Stimulated activated naive CD8-positive, alpha-beta T cell treated with anti-CD3 and anti-CD28 coated beads, Interleukin-15, amount 100 ng/mL, for 72 hours (primary cell): ENCODE measurements around the gene OR5T3.
"Not testable (repeated sequence)": the region's sequence is repeated elsewhere in the genome, so short reads cannot be mapped to it uniquely, and the experiment has no call there.

Experiments used
- ATAC-seq: fragments of 150-1000 bp; cut with Tn5 transposase; 2 replicates; pipeline ENCODE4 v1.10.0; 2021; ENCODE audit warnings: mild to moderate bottlenecking, moderate library complexity
- DNase-seq, 2 donors: peaks; one replicate each; pipeline ENCODE4 v3.0.0; 2021 to 2022
- H3K27ac Mint-ChIP-seq, 2 donors: one replicate each; pipeline ENCODE4 v1.8.0; 2022; ENCODE audit warnings: mild to moderate bottlenecking in 2 of 2, mixed read lengths in 2 of 2, moderate library complexity in 2 of 2
- H3K27me3 Mint-ChIP-seq: one replicate; pipeline ENCODE4 v1.8.0; 2022; ENCODE audit warnings: mixed read lengths
- H3K4me1 Mint-ChIP-seq: one replicate; pipeline ENCODE4 v1.8.0; 2022; ENCODE audit warnings: mild to moderate bottlenecking, mixed read lengths
- H3K4me3 Mint-ChIP-seq, 2 donors: one replicate each; pipeline ENCODE4 v1.8.0; 2022; ENCODE audit warnings: mild to moderate bottlenecking in 2 of 2, mixed read lengths in 2 of 2, moderate library complexity in 1 of 2
- H3K9me3 Mint-ChIP-seq, 2 donors: one replicate each; pipeline ENCODE4 v1.8.0; 2022; ENCODE audit warnings: mixed read lengths in 2 of 2

The OR5T3 gene

DNA sequence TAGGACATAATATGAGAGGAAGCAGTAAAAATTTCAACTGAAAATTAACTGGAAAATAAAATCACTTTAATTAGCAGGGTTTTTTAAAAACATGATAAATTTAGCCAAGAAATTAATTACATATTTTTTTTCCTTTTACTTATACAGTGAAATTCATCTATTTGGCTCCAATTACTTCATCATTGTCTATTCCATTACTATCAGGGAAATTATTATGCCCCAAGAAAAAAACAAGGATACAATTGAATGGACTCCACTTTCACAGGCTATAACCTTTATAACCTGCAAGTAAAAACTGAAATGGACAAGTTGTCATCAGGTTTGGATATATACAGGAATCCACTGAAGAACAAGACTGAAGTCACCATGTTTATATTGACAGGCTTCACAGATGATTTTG lies at the start of gene OR5T3:
TSS of gene OR5T3 (plus strand) at position 301 of the 400 bp plus-strand sequence. CDS start at position 301, 0 bp downstream.
- no peak for DNase-seq
- no peak for ATAC-seq
- H3K27ac Mint-ChIP-seq, result no peak within 1 kb of the TSS
- H3K4me3 Mint-ChIP-seq, result no peak within 1 kb of the TSS
- H3K9me3 Mint-ChIP-seq, result peaks cover 0 to 12% of the 10 kb centered on the region in 2 donors
- H3K4me1 Mint-ChIP-seq, result no peaks in the 10 kb centered on the region
- H3K27me3 Mint-ChIP-seq, result no peaks in the 10 kb centered on the region

DNA sequence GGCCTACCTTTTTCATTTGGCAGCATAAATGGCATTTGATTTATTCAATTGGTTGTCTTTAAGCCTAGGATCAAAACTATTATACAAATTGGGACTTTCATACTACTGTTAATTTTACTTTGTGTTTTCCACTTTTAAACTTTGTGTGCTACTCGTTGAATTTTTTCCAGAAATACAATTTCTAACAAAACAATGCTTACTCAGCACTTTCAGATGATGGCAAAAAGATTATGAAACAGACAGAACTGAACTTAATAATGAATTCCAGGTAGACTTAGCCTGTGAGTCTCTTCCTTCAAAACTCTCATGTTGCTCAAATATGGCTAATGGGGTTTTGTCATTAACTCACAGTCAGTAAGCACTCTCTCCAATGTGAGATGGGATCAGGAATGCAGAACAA lies 44.3 kb upstream of the OR5T3 start:
- Mint-ChIP-seq H3K4me1 (no peaks in the 10 kb centered on the region), H3K27me3 (no peaks in the 10 kb centered on the region), H3K27ac (no peak overlapping the region), H3K4me3 (no peak overlapping the region), H3K9me3 (peaks cover 15 to 23% of the 10 kb centered on the region in 2 donors)
- ATAC-seq, result no peak
- DNase-seq, result no peak

DNA sequence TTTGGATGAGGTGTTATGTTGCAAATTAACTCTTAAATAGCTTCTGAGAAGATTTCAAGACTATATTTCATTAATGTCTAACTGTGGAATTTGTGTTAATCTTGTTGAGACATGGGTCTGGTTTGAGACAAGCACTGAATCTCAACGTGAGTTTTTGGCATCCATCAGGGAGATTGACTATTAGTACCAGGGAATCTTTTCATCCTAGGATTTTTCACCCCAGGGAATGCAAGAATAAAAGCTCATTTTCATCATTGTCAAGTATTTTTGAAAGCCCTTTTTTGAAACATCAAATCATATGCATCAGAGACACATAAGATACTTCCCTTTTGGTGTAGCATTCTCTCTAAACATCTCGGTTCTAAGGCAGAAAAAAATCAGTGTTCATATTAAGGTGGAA lies 37.5 kb upstream of the OR5T3 start:
- no peak for ATAC-seq
- no peak for DNase-seq
- Mint-ChIP-seq H3K4me3 (no peak overlapping the region), H3K4me1 (no peaks in the 10 kb centered on the region), H3K27me3 (no peaks in the 10 kb centered on the region), H3K9me3 (peaks cover 15 to 31% of the 10 kb centered on the region in 2 donors), H3K27ac (no peak overlapping the region)

DNA sequence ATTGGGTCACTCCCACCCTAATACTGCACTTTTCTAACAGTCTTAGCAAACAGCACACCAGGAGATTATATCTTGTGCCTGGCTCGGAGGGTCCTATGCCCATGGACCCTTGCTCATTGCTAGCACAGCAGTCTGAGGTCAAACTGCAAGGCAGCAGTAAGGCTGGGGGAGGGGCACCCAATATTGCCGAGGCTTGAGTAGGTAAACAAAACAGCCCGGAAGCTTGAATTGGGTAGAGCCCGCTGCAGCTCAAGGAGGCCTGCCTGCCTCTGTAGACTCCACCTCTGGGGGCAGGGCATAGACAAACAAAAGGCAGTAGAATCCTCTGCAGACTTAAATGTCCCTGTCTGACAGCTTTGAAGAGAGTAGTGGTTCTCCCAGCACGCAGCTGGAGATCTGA lies 32.3 kb upstream of the OR5T3 start:
- H3K27ac Mint-ChIP-seq, ATAC-seq, H3K4me1 Mint-ChIP-seq, H3K27me3 Mint-ChIP-seq, DNase-seq, H3K4me3 Mint-ChIP-seq: not testable (repeated sequence)
- H3K9me3 Mint-ChIP-seq, result peaks cover 15 to 30% of the 10 kb centered on the region in 2 donors

DNA sequence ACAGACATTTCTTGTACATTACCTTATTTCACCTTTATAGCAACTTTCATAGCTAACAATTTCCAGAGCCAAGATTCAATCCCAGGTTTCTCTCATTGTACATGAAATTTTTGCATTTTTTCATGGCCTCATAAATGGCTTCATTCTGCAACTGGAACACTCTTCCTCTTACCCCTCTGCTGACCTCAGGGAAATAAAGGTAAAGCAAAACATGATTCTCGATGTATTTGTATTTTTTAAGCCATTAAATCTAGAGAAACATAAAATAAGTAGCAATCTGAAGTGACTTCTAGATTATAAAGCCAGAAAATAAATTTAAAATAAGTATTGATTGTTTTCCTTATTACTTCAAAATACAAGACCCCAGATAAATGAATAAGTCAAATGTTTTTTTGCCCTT lies 17.9 kb upstream of the OR5T3 start, which contains the start of gene OR5T2:
TSS of gene OR5T2 (minus strand) at position 101 of the 400 bp plus-strand sequence. CDS start 1,193 bp downstream, outside the sequence.
- no peaks in the 10 kb centered on the region for H3K27me3 Mint-ChIP-seq

DNA sequence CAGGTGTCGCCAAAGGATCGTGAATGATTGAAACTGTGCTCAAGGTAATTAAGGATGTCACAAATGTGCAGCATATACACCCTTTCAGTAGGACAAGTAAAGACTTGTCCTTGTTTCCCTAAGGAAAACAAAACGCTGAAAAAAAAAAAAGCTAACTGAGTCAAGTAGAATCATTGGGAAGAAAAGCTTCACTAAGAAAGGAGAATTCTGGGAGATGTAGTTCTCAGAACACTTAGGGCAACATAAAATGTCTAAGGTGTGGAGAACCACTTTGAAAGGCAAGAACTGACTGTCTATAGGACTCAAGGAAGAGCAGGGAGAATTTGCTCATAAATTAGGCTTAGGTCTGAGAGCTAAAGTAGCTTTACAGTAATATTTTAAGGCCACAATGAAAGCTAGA lies 19.0 kb downstream of the OR5T3 start:
- H3K4me1 Mint-ChIP-seq, result no peaks in the 10 kb centered on the region
- ATAC-seq (no peak), DNase-seq (no peak)
- no peaks in the 10 kb centered on the region for H3K27me3 Mint-ChIP-seq
- H3K4me3 Mint-ChIP-seq, result no peak overlapping the region
- peaks cover 19 to 24% of the 10 kb centered on the region in 2 donors for H3K9me3 Mint-ChIP-seq
- no peak overlapping the region for H3K27ac Mint-ChIP-seq

More for the DNA sequence above, 17.9 kb upstream of the OR5T3 start, which contains the start of gene OR5T2:
- H3K4me1 Mint-ChIP-seq, result no peaks in the 10 kb centered on the region
- no peak for DNase-seq
- peaks cover 11 to 22% of the 10 kb centered on the region in 2 donors for H3K9me3 Mint-ChIP-seq
- ATAC-seq, result no peak
- no peak within 1 kb of the TSS for H3K4me3 Mint-ChIP-seq
- no peak within 1 kb of the TSS for H3K27ac Mint-ChIP-seq

DNA sequence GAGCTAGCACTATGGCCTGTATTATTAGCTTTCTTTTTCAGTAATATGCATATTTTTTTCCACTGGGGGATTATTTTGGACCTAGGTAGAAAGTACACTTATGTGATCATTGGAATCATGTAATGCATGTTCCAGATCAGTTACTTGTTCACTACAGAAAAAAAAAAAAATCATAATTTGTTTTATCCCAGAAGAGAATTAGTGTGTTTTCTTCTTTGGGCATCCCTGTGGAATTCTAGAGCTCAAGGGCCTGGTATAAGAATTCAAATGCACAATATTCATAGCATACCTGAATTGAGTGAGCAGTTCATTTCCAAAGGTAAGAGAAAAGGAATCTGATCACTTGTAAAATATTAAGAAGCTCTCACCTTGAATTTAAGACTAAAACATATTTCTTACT lies 21.8 kb downstream of the OR5T3 start, which contains the start of gene OR5T1:
TSS of gene OR5T1 (plus strand) at position 301 of the 400 bp plus-strand sequence. CDS start 1,485 bp downstream, outside the sequence.
- peaks cover 9 to 20% of the 10 kb centered on the region in 2 donors for H3K9me3 Mint-ChIP-seq
- no peaks in the 10 kb centered on the region for H3K27me3 Mint-ChIP-seq
- no peak within 1 kb of the TSS for H3K27ac Mint-ChIP-seq
- no peak within 1 kb of the TSS for H3K4me3 Mint-ChIP-seq
- H3K4me1 Mint-ChIP-seq, result no peaks in the 10 kb centered on the region
- ATAC-seq (no peak), DNase-seq (no peak)

DNA sequence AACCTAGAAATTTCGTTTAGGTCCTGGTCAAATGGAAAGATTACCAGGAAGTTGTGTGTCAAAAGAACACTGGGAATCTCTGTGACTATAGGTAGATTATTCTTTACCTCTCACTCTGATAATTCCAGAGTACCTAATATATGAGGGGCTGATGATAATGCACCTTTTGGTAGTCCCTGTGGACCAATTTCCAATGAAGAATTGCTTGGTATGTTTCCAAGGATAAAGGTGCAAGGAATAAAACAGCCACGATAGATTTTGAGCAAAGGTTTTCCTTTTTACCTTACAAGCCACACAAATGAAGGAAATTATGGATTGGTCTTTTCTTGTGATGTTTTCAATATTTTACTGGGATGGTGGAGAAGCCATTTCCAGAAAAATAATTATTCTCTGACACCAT lies 40.1 kb downstream of the OR5T3 start, which contains the start of gene OR8H1:
TSS of gene OR8H1 (minus strand) at position 101 of the 400 bp plus-strand sequence. CDS start 1,192 bp downstream, outside the sequence.
- no peaks in the 10 kb centered on the region for H3K27me3 Mint-ChIP-seq
- no peaks in the 10 kb centered on the region for H3K4me1 Mint-ChIP-seq
- peaks cover 13 to 16% of the 10 kb centered on the region in 2 donors for H3K9me3 Mint-ChIP-seq
- no peak for ATAC-seq
- DNase-seq, result no peak
- no peak within 1 kb of the TSS for H3K4me3 Mint-ChIP-seq
- H3K27ac Mint-ChIP-seq, result no peak within 1 kb of the TSS

DNA sequence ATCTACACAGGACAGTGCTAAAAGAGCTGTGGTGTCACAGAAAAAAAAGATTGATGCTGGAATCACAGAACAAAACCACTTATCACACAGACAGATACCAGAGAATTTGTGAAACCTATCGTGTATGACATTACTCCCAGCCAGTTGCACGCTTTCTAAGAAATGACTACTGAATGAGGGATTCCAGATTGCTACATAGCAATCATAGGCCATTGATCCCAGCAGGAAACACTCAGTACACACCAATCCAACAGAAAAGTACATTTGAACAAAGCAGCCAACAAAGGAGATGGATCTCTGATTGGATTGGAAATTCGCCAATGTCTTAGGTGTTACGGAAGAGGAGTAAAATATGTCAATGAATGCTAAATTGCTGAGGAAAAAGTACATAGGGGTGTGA lies 44.8 kb downstream of the OR5T3 start:
- no peaks in the 10 kb centered on the region for H3K27me3 Mint-ChIP-seq
- H3K4me3 Mint-ChIP-seq, result no peak overlapping the region
- H3K27ac Mint-ChIP-seq, result no peak overlapping the region

More for the DNA sequence above, 44.8 kb downstream of the OR5T3 start:
- no peak for DNase-seq
- Mint-ChIP-seq H3K9me3 (peaks cover 7% of the 10 kb centered on the region in 2 donors), H3K4me1 (no peaks in the 10 kb centered on the region)
- ATAC-seq, result no peak
